SK-N-SH (cell line): ENCODE measurements around the gene BCL2L11. TPM values are rescaled to one million over a fixed set of nuclear protein-coding genes. Genes with fewer than 3 reads are reported as not detected.

Source experiments
- CTCF ChIA-PET: fragments of 300-600, 350-600 bp; formaldehyde crosslinking; extraction: SDS; loops from one replicate; lab custom pipeline; 2021; lab: Yijun Ruan, JAX
- POLR2A ChIA-PET: fragments of 350-600 bp; sonication (Branson Sonifier 250); formaldehyde crosslinking; extraction: SDS; loops from one replicate; lab custom pipeline; 2020; ENCODE audit warnings: antibody characterized with exemption, inconsistent platforms; lab: Yijun Ruan, JAX
- DNase-seq: peaks from one replicate; pipeline ENCODE4 v3.0.0; 2012
- H2AFZ ChIP-seq: fragments of 200-600 bp; sonication (generic); 2 replicates; pipeline ENCODE4 v1.8.1; 2016; ENCODE audit warnings: antibody characterized with exemption, mild to moderate bottlenecking, low read depth
- H3F3A ChIP-seq: fragments of 200-600 bp; sonication (generic); replicated peaks from 2 replicates; pipeline ENCODE3; 2016; ENCODE audit warnings: antibody characterized with exemption, mild to moderate bottlenecking; ENCODE audit not compliant: insufficient read depth
- H3K27ac ChIP-seq, 2 experiments: fragments of 200-500 bp in 1 of 2; fragments of 200-600 bp in 1 of 2; sonication (Bioruptor generic) in 1 of 2; sonication (generic), shearing (Covaris generic) in 1 of 2; 2 replicates each; pipeline versions ENCODE4 v1.5.1 to v1.6.1; 2014 to 2016; ENCODE audit warnings: low read depth in 2 of 2, inconsistent platforms in 1 of 2, low read length in 1 of 2, mild to moderate bottlenecking in 1 of 2, mixed read lengths in 1 of 2
- H3K27me3 ChIP-seq: fragments of 200-600 bp; sonication (generic), shearing (Covaris generic); 2 replicates; pipeline ENCODE4 v1.6.1; 2016; ENCODE audit warnings: mixed run types; ENCODE audit not compliant: insufficient read depth
- H3K36me3 ChIP-seq, 2 experiments: fragments of 200-500 bp in 1 of 2; fragments of 200-600 bp in 1 of 2; sonication (Bioruptor generic) in 1 of 2; sonication (generic) in 1 of 2; replicated peaks in 1 of 2; 2 replicates each; pipeline versions ENCODE3 to v1.5.1; 2014 to 2016; ENCODE audit warnings: low read length in 1 of 2, mild to moderate bottlenecking in 1 of 2; ENCODE audit not compliant: insufficient read depth in 2 of 2, control insufficient read depth in 1 of 2
- H3K4me1 ChIP-seq, 2 experiments: fragments of 200-500 bp in 1 of 2; fragments of 200-600 bp in 1 of 2; sonication (Bioruptor generic) in 1 of 2; sonication (generic), shearing (Covaris generic) in 1 of 2; 2 replicates each; pipeline versions ENCODE4 v1.5.1 to v1.6.1; 2014 to 2016; ENCODE audit warnings: low read depth in 1 of 2, low read length in 1 of 2, mixed run types in 1 of 2; ENCODE audit not compliant: insufficient read depth in 2 of 2, control insufficient read depth in 1 of 2
- H3K4me2 ChIP-seq: fragments of 200-600 bp; sonication (generic), shearing (Covaris generic); 2 replicates; pipeline ENCODE4 v1.6.1; 2017; ENCODE audit warnings: mixed run types
- H3K4me3 ChIP-seq, 2 experiments: fragments of 200-500 bp in 1 of 2; fragments of 200-600 bp in 1 of 2; sonication (Bioruptor generic) in 1 of 2; sonication (generic), shearing (Covaris generic) in 1 of 2; 2 replicates each; pipeline versions ENCODE4 v1.5.1 to v1.8.1; 2014 to 2016; ENCODE audit warnings: low read depth in 2 of 2, inconsistent platforms in 1 of 2, low read length in 1 of 2, mild to moderate bottlenecking in 1 of 2, mixed read lengths in 1 of 2, moderate library complexity in 1 of 2
- H3K79me2 ChIP-seq: fragments of 200-600 bp; sonication (generic); 2 replicates; pipeline ENCODE4 v1.8.1; 2017; ENCODE audit warnings: mild to moderate bottlenecking; ENCODE audit not compliant: insufficient read depth
- H3K9ac ChIP-seq: fragments of 200-600 bp; sonication (generic); 2 replicates; pipeline ENCODE4 v1.6.1; 2017; ENCODE audit warnings: mixed run types
- H3K9me2 ChIP-seq: fragments of 200-600 bp; sonication (generic); 2 replicates; pipeline ENCODE4 v1.6.1; 2017; ENCODE audit warnings: mixed run types
- H3K9me3 ChIP-seq: fragments of 200-600 bp; sonication (generic); 2 replicates; pipeline ENCODE4 v1.6.1; 2017; ENCODE audit warnings: mixed run types, mild to moderate bottlenecking, moderate library complexity
- H4K20me1 ChIP-seq: fragments of 200-600 bp; sonication (generic); 2 replicates; pipeline ENCODE4 v1.6.1; 2017; ENCODE audit warnings: mild to moderate bottlenecking, mixed run types; ENCODE audit not compliant: insufficient read depth
- EP300 ChIP-seq, 2 experiments: IDR thresholded peaks; 2 replicates each; pipeline versions ENCODE4 v1.4.0 to v1.6.1; 2012; ENCODE audit warnings: borderline replicate concordance in 1 of 2, low read depth in 1 of 2, low read length in 1 of 2
- EZH2phosphoT487 ChIP-seq: fragments of 200-600 bp; sonication (generic); IDR thresholded peaks from 2 replicates; pipeline ENCODE4 v1.6.1; 2017; ENCODE audit warnings: low read depth, mixed run types, mild to moderate bottlenecking, antibody characterized with exemption, moderate library complexity, borderline replicate concordance
- FOSL2 ChIP-seq: IDR thresholded peaks from 2 replicates; pipeline ENCODE4 v1.4.0; 2012; ENCODE audit warnings: low read depth, mild to moderate bottlenecking, moderate library complexity, borderline replicate concordance
- FOXM1 ChIP-seq: IDR thresholded peaks from 2 replicates; pipeline ENCODE4 v1.4.0; 2012; ENCODE audit warnings: low read depth, mild to moderate bottlenecking
- IRF3 ChIP-seq: fragments of 150-350 bp; IDR thresholded peaks from 2 replicates; pipeline ENCODE4 v1.6.1; 2016; ENCODE audit warnings: mild to moderate bottlenecking, low read depth, low read length
- MAX ChIP-seq: IDR thresholded peaks from 2 replicates; pipeline ENCODE4 v1.4.0; 2012; ENCODE audit warnings: low read depth
- MEF2A ChIP-seq: IDR thresholded peaks from 2 replicates; pipeline ENCODE4 v1.4.0; 2012; ENCODE audit warnings: low read depth, borderline replicate concordance
- NFIC ChIP-seq: IDR thresholded peaks from 2 replicates; pipeline ENCODE4 v1.4.0; 2012; ENCODE audit warnings: borderline replicate concordance
- PBX3 ChIP-seq: IDR thresholded peaks from 2 replicates; pipeline ENCODE4; 2012
- POLR2AphosphoS5 ChIP-seq: IDR thresholded peaks from 2 replicates; pipeline ENCODE4 v1.6.1; 2012; ENCODE audit warnings: low read depth, low read length
- RCOR1 ChIP-seq: fragments of 150-350 bp; IDR thresholded peaks from 2 replicates; pipeline ENCODE4 v1.6.1; 2017; ENCODE audit warnings: antibody characterized with exemption, low read length
- REST ChIP-seq: IDR thresholded peaks from 2 replicates; pipeline ENCODE4 v1.6.1; 2012; ENCODE audit warnings: mild to moderate bottlenecking, low read depth, low read length, moderate library complexity
- RFX5 ChIP-seq: IDR thresholded peaks from 2 replicates; pipeline ENCODE4 v1.6.1; 2012; ENCODE audit warnings: mild to moderate bottlenecking, improper control_type of control experiment, low read length
- TAF1 ChIP-seq: IDR thresholded peaks from 2 replicates; pipeline ENCODE4 v1.6.1; 2012; ENCODE audit warnings: low read depth, mild to moderate bottlenecking, low read length, moderate library complexity, borderline replicate concordance
- TCF12 ChIP-seq: IDR thresholded peaks from 2 replicates; pipeline ENCODE4 v1.4.0; 2012
- TEAD4 ChIP-seq: IDR thresholded peaks from 2 replicates; pipeline ENCODE4 v1.4.0; 2012; ENCODE audit warnings: mild to moderate bottlenecking, borderline replicate concordance; ENCODE audit not compliant: insufficient read depth
- WGBS: methylation state at CpG from one replicate; pipeline ENCODE4 v1.1.6; 2017; ENCODE audit warnings: low lambda C conversion rate; 5-methylcytosine and 5-hydroxymethylcytosine counted together
- polyA plus RNA-seq, 3 experiments: library from polyadenylated mRNA; depleted of rRNA; stranded (reverse); fragments of >200 nt; gene quantifications; 2 replicates each; pipeline ENCODE4 v1.2.3, GENCODE V29; 2012

The BCL2L11 gene
- polyA plus RNA-seq, 1 of the 3 experiments (the other 2 are of a cell fraction), result 3.3 TPM

GRCh38 chr2:111102216-111102615 is 18.5 kb upstream of the BCL2L11 start:
- Histone ChIP-seq H3K4me3 (no peak overlapping the region), H3K4me2 (no peak overlapping the region), H4K20me1 (no peaks in the 10 kb centered on the region), H3K9me3 (no peaks in the 10 kb centered on the region), H3K27me3 (no peaks in the 10 kb centered on the region; the same call in 1 of the 2 replicates), H3K9ac (no peak overlapping the region), H3K9me2 (no peaks in the 10 kb centered on the region), H3F3A (no peaks in the 10 kb centered on the region), H3K4me1 (no peaks in the 10 kb centered on the region; a peak in 1 of 4 replicates), H3K36me3 (no peaks in the 10 kb centered on the region), H3K27ac (no peak overlapping the region)
- POLR2A ChIA-PET, result no interaction called here
- WGBS, result 51% methylated on average over 2 of the region's 2 CpGs
- DNase-seq, result no peak
- TF ChIP-seq EZH2phosphoT487 (no peak), TCF12 (no peak), MAX (no peak), TAF1 (no peak), IRF3 (no peak), REST (no peak), RCOR1 (no peak), NFIC (no peak), FOSL2 (no peak), POLR2AphosphoS5 (no peak)
- TF ChIP-seq, all 33 proteins: peak for 0
- Histone ChIP-seq H2AFZ (no peak overlapping the region), H3K79me2 (no peaks in the 10 kb centered on the region)
- CTCF ChIA-PET, result no interaction called here

GRCh38 chr2:111105926-111106325 is 14.8 kb upstream of the BCL2L11 start:
- Histone ChIP-seq H3K27ac (no peak overlapping the region), H3K79me2 (no peaks in the 10 kb centered on the region)
- no peak for TF ChIP-seq FOXM1
- no peak for TF ChIP-seq EP300 (IDR thresholded peaks at IDR 0.05; ENCODE audit: borderline replicate concordance in 1 of 2, low read depth in 1 of 2, low read length in 1 of 2)
- no peak for TF ChIP-seq EZH2phosphoT487
- no peak for TF ChIP-seq TEAD4
- TF ChIP-seq TCF12, result no peak
- TF ChIP-seq PBX3, result no peak
- no peak for TF ChIP-seq RFX5
- no peak for TF ChIP-seq MEF2A
- TF ChIP-seq, all 33 proteins: peak for 0
- no peak overlapping the region for H2AFZ ChIP-seq
- ChIA-PET CTCF (no interaction called here), POLR2A (no interaction called here)
- no peaks in the 10 kb centered on the region for H3F3A ChIP-seq
- H3K4me2 ChIP-seq, result no peak overlapping the region
- no peaks in the 10 kb centered on the region for H3K9me2 ChIP-seq
- H3K4me1 ChIP-seq, result no peaks in the 10 kb centered on the region
- no peaks in the 10 kb centered on the region; the same call in 1 of the 2 replicates for H3K27me3 ChIP-seq
- no peak for DNase-seq
- no peaks in the 10 kb centered on the region for H4K20me1 ChIP-seq
- no peak overlapping the region for H3K4me3 ChIP-seq
- H3K9ac ChIP-seq, result no peak overlapping the region
- no peaks in the 10 kb centered on the region for H3K9me3 ChIP-seq
- no peaks in the 10 kb centered on the region for H3K36me3 ChIP-seq
- 33% methylated on average over 2 of the region's 2 CpGs for WGBS
